ENCODE results near the gene IL19.
"Not testable (repeated sequence)": the region's sequence is repeated elsewhere in the genome, so short reads cannot be mapped to it uniquely, and the experiment has no call there.

Gene IL19

DNA sequence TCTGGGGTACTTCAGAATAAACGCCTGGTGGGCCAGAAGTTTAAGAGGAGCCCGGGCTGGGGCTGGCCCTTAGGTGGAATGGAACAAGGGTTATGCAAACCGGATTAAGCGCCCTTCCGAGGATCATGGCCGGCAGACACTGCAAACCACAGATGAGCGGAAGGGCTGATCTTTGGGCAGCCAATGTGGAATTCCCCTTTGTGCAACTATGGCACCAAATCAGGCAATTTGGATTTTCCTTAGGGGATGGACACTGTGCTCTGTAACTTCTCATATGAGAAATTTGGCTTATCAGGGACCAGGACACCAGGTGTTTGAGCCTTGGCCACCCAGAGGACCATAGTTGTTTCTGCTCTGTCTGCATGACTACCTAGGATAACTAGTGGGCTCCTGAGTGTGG lies 7.5 kb downstream of the IL19 start:
- no peak for DNase-seq

DNA sequence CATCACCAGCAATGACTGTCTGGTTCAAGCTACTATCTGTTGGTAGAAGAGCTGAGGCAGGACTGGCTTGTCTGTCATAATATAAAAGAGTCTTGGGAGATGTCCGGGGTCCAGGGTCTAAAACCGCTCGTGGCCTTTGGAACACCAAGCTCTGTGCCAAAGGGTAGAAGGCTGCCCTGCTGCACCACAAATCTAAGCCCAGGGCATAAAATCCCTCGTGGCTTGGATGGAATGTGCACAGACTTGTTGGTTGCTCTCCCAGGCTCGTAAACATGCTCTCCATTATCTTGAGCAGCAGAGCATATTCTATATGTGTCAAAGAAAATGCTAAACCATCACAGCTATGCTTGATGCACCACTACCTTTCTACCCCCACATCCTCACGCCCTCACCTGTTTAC lies 8.3 kb downstream of the IL19 start:
- DNase-seq: not testable (repeated sequence)

DNA sequence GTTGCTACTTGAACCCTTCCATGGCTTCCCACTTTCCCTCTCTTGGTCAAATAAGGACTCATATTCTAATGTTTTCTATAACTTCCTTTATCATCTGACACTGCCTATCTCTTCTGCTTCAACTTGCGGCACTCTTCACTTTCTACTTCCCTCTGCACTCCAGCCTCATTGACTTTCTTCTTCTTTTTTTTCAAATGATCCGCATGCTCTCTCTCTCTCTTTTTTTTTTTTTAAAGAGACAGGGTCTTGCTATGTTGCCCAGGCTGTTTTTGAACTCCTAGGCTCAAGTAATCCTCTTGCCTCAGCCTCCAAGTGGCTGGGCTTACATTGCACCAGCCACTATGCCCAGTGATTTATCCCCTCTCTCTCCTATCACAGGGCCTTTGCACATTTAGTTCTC lies 9.1 kb downstream of the IL19 start:
- no peak for DNase-seq

DNA sequence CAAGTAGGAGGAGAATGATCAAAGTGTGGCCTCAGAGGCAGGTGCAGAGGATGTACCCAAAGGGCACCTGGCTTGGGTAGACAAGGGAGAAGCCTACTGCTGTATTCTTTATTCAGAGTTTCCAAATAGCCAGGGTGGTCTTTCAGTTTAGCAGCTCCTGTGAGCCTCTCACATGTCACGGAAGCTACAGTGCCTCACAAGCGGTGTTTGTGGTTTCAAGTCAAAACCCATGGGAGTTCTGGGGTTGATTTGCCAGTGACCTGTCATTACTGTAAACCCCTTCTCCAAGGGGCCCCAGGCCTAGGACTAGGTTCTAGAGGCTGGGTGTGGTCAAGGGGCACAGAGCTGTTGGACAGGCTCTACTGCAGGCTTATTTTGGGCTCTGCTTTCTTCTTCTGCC lies 11.9 kb downstream of the IL19 start:
- DNase-seq: no peak

DNA sequence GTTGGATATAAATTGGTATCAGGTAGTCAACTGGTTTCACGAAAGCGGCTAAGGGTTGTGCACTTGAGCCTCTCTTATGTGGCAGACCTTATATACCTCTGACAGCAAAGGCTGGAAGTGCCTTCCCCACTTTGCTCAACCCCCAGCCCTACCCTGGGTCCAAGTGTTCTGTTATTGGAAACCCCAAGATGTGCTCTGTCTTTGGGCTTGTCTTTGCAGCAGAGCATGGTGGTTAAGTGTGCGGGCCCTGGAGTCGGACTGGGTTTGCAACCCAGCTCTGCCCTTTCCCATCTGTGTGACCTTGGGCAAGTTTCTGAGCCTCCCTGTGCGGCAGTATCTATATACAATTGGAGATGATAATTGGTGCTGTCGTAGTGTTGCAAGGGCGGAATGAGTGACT lies 12.9 kb downstream of the IL19 start:
- no peak for DNase-seq

DNA sequence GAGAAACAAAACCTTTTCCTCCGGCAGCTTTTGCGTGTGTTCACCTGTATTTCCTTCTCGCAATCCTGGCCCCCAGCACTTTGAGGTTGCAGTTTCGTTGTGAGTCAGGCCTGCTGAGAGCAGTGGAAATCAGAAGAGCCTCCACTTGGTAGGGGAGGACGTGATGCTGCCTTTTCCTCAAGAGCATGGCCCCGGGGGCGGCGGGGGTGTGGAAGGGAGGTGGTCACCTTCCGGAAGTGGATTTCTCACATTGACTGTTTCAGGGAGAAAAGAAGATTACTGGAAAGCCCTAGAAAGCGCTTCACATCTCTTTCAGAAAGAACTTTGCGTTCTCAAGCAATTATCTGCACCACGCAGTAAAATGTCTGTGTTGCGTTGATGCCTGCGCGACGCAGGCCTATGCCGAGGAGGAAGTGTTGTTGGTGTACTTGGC lies 13.9 kb downstream of the IL19 start:
- DNase-seq: no peak

DNA sequence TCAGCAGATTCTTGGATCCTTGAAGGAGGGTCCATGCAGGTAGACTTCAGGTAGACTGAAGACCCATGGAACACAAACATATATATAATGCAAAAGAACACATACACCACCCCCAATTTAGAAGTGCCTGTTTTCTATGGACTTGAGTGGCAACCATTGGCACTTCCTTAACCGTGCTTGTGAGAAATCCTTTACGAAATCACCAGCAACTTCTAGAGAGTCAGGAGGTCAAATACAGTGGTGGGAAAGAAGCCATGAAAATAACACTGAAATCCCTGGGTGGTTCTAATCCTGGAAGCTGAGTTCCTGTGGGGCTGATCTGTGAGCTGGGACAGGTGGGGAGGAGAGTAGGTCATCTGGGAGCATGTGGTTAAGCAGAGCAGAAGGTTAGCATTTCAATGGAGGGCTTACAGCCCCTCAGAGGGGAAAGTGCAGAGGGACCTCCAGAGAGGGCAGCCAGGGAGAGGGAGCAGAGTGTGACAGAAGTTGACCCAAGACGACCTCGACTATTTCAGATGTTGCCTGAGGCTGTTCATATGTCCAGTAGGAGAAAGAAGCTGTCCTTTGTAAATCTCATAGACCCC lies 14.7 kb downstream of the IL19 start:
- DNase-seq: no peak

DNA sequence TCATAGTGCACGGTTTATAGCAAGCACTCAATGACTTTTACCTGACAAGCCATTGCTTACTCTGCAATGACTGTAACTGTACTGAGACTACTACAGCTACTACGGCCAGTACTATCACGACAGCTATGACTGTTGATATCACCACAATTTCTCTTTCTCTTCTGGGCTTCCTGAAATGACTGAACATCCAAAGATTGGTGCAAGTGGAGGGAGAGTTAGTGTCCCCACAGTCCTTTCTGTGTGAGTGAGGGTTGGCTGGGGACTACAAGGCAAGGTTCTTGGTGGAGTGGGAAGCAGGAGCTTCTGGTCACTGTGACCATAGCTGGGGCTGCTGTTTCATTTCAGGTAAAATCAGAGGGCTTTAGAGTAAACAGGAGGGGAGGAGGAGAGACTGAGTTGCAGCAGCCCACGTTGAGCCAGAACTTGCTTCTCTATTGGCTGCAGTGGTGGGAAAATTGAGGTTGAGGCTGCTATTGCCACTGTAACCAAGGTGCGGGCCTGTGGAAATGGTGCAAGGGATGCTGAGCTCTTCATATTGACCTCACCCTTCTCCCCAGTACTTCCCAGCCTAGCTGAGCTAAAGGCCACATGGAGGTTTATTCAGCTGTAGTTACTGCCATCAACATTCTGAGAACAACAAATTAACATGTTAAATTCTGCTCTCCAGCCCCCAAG lies 15.8 kb downstream of the IL19 start:
- DNase-seq: no peak

DNA sequence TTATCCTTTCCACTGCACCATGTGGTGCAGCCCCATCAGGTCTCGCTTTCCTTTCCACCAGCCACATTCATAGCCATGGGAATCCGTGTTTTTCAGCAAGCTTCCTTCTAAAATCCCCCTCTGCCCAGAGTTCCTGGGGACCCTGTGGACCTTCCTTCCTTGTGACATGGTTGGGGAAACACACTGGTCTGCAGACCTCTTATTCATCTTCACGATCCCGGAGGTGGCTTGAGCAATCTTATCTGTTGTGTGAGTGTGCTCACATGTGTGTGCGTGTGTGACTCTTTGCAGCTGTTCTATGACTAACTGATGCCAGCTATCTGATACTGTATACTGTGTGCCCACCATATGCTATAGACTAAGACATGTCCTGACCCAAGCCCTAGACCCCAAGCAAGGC lies 17.3 kb downstream of the IL19 start:
- no peak for DNase-seq

DNA sequence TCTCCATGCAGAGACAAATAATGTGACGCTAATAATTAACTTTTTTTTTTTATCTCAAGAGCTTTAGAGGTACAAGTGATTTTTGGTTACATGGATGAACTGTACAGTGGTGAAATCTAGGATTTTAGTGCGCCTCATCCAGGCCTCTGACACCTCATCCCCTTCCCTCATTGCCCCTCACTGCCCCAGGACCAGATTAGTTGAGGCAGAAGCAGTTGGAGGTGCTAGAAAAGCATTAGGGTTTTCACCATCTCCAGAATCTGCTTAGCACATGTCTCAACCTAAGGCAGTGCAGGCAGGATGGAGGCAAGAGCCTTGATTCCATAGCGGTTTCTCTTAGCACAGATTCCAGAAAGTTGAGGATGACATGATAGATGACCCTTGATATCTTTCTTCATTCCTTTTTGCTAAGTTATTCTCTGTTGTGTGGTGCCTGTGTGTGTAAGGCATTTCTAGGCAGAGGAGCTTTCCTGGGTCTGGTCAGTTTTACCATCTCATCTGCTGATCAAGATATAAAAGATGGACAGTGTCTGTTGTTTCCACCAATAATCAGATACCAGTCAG lies 18.0 kb downstream of the IL19 start:
- no peak for DNase-seq

DNA sequence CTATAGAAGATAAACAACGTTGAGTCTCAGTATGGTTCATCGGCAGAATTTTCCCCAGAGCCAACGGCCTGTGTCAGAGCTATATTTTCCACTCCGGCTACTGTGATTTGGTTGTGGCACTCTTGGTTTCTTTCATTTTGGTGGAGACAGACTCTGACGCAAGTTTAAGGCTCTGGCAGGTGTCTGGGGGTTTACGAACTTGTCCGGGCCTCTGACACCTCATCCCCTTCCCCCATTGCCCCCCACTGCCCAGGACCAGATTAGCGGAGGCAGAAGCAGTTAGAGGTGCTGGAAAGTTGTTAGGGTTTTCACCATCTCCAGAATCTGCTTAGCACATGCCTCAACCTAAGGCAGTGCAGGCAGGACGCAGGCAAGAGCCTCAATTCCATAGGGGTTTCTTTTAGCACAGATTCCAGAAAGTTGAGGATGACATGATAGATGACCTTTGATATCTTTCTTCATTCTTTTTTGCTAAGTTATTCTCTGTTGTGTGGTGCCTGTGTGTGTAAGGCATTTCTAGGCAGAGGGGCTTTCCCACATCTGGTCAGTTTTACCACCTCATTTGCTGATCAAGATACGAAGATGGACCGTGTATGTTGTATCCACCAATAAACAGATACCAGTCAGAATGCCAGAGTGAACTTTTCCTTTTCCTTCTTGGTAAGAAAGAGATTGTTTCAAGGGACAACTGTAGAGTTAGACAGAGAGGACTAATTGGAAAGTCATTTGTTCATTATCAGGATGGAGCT lies 20.1 kb downstream of the IL19 start:
- DNase-seq: no peak

DNA sequence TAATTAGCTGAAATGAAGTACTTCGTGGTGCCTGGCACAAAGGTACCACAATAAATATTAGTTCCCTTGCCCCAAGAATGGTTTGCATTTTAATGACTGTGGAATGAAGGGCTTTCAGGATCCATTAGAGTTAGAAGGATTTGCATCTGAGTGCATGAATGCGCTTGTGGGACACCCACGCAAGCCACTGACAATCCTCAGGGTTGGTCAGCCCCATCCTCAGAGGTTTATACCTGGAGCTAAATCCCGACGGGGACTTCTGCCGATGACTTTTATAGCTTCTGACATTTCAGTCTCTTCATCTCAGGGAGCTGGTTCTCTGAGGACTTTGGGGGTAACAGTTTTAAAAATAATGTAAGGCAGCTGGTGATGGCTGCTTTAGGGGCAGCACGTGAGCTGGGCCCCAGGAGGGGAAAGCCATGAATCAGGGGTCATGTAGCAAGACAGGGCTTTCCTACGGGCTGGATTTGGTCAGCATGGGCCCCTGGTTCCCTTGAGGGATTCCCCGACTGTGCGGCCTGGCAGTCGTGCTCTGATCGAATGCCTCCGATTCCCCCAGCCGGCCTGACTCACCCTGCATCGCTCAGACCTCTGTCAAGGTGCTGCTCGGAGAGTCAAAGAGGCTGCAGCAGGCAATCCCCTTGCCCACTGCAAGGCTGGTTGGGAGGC lies 22.5 kb downstream of the IL19 start:
- DNase-seq: no peak

DNA sequence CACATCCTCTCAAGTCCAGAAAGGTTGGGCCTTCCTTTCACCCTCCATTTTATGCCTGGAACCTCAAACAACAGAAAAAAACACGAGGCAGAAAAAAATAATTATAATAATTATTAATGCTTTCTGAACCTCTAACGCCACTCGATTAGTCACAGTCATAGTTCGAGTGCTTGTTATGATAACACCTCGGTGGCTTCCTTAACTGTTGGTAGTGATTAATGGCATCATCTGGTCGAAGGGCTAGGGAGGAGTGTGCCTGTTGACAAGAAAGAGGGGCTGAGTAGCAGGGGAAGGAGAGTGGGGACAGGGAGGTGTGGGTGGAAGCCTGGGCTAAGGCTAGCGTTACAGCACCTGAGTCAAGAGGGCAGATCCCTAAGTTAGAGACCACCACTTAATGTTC lies 23.0 kb downstream of the IL19 start:
- no peak for DNase-seq

DNA sequence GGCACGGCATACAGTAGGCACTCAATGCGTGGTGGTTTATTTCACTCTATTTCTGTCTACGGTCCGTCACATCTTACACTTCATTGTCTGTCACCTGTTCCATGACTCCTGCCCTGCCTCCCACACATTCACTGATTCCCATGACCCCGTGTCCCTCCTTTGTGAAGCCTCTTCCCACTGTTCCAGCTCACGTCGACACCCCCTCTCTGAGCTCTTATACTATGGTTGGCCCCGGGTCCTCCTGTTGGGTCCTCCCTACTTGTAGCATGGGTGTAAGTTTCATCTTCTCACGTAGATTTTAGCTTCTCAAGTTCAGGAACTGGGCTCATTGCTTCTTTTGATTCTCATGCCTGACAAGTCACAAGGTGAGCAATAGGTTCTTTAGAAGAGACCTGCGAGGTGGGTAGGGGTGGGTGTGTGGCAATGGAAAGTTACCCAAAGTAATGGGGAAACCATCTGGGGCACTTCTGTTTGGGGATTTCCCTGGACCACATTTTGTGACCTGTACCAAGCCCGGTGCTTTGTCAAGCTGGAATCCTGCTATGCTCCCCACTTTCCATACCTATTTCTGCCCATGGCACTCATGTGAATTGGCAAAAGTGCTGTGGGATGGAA lies 23.8 kb downstream of the IL19 start:
- DNase-seq: no peak

DNA sequence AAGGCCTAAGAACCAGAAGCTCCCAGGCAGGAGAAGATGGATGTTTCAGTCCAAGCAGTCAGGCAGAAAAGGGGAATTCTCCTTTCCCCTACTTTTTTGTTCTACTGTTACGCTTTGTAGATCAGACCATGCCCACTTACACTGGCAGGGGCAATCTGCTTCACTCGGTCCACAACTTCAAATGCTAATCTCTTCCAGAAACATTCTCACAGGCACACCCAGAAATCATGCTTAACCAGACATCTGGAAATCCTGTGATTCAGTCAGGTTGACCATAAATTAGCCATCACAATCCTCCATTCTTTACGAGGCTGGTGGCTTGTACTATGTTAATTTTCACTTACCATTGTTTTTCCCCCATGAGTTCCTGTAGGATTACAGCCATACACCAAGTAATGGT lies 25.5 kb downstream of the IL19 start:
- DNase-seq: no peak

DNA sequence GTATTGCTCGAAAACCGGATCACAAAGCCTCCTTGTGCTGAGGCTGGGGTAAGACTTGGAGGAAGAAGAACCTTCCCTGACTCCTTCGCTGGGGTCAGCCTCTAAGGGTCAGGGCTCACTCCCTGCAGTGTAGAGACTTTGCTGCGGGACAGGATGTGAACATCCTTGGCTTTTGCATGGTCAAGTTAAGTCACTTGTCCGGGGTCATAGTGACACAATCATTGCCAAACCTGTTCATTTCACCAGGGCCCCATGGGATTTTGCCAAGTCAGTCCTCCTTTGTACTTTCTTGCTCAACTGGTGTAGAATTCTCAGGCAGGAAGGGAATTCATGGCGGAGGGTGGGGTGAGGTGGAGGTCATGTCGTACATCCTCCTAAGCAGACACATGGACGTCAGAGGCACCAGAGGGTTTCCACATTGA lies 26.4 kb downstream of the IL19 start:
- no peak for DNase-seq

DNA sequence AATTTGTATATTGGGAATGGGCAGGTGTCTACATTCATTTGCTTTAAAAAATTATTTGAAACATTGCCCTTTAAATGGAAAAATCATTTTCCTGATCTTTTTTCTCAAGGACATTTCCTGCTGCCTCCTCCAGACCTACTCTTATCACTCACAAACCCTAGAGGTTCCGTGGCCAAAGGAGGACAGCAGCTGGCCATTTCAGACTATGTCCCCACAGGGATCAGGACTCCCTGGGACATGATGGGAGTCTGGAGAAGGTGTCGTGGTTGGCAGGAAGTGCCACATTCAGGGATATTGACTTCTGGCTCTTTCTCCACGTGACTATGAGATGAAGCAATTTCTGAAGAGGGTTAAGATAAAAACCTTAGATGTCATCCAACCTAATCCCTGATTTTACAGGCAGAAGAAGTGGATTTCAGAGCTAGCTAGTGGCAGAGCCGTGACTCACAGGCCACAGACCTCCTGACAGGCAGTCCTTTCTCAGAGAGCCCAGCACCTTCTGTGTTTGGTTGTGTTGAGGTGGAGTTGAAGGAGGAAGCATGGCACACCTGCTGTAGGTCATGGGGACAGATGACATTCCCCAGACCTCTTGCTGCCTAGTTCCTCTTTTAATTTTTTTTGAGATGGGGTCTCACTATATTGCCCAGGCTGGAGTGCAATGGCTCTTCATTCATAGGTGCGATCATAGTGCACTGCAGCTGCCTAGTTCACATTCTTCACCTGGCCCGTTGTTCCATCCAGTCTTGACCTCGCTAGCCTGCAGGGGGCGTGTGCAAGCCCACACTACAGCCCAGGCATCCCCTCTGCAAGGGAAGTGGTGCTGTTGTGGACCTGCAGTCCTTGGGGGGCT lies 27.2 kb downstream of the IL19 start:
- DNase-seq: no peak

DNA sequence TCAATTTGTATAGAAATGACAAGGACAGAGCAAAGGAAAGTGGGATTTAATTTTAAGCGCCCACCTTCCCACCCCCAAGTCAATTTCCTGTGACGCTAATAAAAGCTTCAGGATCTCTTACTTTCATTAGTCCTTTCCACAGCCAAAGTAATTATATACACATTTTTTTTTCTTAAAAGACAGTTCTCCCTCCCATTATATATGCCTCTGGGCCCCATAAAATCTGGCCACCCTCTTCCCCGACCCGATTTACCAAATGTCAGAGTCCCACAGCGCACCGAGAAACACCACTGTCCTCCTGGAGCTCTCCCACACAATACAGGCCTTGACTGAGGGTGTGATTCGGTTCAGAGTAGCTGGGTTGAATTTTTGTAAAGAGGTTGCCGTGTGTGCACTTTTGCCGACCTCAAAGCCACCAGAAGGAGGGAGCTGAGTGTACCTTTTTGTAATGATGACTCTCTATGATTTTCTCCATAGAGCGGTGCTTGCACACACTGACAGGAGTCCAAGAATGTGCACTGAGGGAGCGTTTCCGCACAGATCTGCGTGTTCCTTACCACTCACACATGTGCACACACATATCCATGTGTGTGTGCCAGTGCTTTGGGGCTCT lies 27.9 kb downstream of the IL19 start:
- DNase-seq: no peak

DNA sequence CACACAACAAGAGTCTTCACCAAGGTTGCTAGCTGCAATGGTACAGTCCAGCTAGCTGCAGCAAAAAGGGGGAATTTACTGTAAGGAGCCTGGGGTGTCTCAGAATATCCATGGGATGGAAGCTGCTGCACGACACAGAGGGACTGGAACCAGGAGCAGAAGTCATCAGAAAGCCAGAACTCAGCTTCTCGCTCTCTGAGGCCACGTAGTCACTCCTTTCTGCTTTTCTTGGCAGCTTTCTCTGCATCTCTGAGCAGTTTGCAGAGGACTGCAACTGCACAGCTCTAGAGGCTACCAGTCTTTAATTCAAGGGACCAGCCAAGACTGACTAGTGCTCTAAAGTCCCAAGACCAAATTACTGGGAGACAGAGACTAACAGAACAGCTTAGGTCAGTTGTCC lies 28.7 kb downstream of the IL19 start:
- DNase-seq: no peak

DNA sequence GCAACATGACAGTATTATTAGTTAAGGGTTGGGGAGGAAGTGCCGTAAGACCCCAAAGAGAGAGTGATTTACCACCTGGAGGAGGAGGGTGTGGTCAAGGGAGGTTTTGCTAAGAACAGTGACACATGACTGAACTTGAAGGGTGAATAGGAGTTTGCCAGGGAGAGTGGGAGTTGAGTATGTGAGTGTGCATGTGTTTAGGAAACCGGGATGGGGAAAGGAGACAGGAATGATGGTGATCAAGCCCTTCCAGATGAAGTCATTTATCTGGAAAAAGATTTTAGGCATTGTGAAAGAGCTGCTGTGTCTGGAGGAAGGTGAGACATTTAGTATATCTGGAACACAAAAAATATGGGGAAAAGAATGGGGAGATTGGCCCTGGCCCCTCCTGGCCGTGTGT lies 29.8 kb downstream of the IL19 start:
- no peak for DNase-seq

DNA sequence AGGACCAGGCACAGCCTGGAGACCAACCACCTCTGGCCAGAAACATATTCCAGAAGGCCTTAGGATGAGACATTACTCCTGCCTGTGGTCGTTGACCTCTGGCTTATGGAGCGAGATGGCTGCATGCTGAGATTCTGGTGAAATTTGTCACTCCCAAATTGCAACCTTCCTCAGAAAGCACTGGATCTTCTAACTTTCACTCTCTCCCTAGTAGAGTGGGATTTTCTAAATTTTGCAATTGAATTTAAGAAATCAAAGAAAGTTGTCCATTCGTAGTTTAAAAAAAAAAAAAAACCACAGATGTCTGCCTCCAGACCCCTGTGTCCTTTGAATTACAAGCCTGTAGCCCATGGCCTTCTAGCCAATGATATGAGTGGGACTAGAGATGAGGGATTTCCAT lies 30.3 kb downstream of the IL19 start:
- DNase-seq: no peak

DNA sequence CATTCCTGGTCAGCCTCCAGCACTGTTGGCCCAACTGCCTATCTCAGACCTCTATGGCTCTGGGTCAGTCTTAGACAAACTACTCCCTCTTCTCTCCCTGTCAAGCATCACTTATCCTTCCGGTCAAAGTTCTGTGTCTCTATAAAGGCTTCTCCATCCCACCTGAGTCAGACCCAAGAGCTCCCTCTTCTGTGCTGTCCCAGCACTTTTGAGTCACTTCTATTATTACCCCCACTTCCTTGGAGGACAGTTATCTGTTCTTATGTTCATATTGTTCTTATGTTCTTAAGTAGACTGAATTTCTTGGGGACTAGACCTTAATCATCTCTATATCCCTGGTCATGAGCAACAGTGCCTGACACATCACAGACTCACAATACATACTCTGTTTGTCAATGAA lies 30.9 kb downstream of the IL19 start:
- DNase-seq: no peak

All from GDM1 (cell line).